ENCODE results near the gene SHB.

DNA sequence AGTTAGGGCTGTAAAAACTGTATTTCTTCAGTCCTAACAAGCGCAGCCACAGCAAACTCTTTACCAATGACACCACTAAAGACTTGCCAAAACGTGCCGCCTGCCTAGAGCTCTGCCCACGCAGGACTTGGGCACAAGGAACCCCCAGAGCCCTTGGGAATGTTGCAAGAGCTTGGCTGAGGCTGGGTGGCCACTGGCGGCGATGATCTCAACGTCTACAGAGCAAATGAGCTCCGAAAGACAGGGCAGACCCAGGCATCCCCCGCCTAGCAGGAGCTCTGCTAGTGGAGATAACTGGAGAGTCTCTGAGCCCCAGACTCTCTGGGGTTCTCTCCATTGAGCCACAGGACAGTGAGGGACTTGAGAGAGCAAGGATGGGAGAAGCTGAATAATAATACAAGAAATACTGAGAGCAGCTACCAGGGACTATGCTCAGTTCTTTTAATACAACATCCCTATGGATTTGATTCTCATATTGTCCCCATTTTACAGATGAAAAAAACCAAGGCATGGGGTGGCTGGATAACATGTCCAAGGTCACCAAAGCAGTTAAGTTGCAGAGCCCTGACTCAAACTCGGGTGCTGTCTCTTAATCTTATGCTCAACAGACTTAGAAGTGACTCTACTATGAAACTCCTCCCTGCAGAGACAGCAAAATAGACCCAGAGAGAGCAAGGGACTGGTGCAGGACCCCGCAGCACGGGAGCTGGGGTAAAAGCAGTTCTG lies 32.5 kb downstream of the SHB start:
- TF ChIP-seq, protein P1, sequence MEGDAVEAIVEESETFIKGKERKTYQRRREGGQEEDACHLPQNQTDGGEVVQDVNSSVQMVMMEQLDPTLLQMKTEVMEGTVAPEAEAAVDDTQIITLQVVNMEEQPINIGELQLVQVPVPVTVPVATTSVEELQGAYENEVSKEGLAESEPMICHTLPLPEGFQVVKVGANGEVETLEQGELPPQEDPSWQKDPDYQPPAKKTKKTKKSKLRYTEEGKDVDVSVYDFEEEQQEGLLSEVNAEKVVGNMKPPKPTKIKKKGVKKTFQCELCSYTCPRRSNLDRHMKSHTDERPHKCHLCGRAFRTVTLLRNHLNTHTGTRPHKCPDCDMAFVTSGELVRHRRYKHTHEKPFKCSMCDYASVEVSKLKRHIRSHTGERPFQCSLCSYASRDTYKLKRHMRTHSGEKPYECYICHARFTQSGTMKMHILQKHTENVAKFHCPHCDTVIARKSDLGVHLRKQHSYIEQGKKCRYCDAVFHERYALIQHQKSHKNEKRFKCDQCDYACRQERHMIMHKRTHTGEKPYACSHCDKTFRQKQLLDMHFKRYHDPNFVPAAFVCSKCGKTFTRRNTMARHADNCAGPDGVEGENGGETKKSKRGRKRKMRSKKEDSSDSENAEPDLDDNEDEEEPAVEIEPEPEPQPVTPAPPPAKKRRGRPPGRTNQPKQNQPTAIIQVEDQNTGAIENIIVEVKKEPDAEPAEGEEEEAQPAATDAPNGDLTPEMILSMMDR (conservative IDR thresholded peaks at IDR 0.05; ENCODE audit: low read depth, low read length), result no peak
- TF ChIP-seq EZH2 (IDR thresholded peaks at IDR 0.05; ENCODE audit: low read length, unreplicated experiment), result no peak
- TF ChIP-seq EZH2phosphoT487 (IDR thresholded peaks at IDR 0.05; ENCODE audit: borderline replicate concordance, low read length), result no peak
